NOMO-1 treated with dmso at 0.1 percent for 144 hours (cell line): ENCODE measurements around the gene HABP2.
A peak's percentile ranks its signal among the peaks of the same experiment; 100 is the strongest.

Experiments used
- DNase-seq: peaks from one replicate; lab custom pipeline; 2025; ENCODE audit not compliant: unreplicated experiment; lab: John Stamatoyannopoulos, UW

Gene HABP2

DNA sequence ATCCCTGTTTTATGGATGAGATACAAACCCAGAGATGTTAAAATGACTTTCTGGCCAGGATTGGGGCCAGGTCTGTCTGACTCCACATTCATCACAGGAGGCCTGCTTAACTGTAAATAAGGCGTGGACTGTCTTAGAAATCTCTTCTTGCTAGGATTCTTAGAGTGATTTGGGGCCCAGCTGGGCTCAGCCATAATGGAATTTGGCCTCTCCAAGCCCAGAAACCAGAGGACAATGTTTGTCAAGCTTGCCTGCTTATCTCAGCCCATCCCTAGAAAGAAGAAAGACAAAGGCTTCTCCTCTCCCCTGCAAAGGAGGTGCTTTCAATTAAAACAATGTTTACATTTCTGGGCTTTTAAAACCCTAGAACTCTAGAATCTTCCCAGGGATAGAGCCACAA, 2.9 kb downstream of the HABP2 start:
- DNase-seq: no peak

DNA sequence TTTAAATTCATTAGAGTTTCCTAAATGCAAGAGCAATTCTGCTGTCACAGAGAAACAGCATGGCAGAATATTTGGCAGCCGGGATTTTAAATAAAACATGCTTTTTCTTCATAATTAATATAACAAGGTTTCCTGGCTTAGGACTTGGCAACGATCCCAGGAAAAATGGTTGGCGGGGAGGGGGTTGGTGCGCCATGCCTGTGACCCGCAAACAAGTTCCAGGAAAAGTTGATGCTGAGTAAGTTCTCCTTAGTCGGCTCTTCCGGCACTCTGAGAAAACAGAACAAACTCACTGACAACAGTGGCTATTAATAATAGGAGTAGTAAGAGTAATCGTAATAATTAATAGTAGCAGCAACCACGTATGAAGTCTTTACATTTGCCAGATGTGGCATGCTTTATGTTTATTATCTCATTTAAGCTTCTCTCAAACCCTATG, 4.6 kb downstream of the HABP2 start:
- DNase-seq: no peak

DNA sequence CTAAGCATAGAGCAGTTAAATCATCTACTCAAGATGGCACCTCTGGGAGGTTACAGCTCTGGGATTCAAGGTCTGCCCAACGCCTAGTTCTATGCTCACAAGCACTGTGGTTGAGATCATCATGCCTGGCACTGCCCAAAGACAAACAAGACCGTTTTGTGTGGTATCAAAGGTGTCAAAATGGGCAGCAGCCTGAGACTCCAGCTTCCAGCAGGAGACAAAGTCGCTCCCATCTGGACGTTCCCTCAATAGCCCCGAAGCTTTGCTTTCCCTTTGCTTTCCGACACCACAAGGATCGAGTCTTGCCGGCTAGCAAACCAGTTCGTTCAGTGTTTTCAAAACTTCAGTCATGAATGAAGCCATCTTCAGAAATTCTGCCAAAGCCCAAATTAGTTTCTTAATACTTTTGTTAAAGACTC, 5.1 kb downstream of the HABP2 start:
- DNase-seq: no peak

DNA sequence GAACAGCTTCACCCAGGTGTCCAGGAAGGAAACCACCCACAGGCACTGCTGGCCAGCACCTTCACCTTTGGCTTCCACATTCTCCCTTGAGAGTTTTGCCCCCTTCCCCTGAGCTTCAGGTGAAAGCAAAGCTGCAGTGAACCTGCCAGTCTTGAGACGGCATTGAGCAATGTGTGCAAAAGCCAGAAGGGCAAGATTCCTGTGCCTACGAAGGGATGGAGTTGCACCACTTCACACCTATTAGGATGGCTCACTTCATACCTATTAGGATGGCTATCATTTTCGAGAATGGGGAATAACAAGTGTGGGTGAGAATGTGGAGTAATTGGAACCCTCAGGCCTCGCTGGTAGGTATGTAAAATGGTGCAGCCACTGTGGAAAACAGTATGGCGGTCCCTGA, 7.2 kb downstream of the HABP2 start:
- DNase-seq: no peak

DNA sequence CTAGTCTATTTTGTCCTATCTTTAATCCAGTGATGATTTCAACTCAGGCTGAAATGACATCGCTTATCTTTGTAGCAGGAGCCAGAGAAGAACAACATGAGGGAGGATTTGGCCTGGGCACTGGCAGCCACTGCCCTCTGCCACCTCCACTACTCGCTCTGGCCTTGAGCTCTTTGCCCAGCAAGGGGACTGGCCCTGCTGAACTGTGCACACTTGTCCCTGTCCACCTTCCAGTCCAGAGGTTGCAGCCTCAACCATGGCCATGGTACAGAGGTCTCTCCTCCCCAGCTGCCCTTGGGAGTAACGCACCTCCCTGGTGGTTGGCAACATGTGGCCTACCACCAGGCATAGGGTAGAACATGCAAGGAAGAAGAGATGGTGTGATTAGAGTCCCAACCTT, 8.4 kb downstream of the HABP2 start:
- no peak for DNase-seq

DNA sequence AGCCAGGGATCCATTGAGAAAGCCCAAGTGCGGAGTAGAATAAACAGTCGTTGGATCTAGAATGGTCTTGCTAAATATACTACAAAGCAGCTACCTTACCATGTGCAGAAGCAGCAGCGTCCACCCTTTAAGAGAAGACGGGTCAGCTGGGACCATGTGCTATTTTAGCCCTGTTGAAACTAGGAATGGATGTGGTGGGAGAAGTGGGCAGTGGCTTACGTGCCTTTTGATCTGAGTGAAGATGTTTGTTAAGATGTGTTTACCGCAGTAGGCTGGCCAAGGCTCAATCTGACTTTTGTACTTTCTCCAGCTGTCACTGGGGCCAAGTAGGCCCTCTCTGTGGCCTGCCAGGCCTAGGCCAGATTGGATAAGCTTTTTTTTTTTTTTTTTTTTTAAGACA, 9.2 kb downstream of the HABP2 start:
- no peak for DNase-seq

DNA sequence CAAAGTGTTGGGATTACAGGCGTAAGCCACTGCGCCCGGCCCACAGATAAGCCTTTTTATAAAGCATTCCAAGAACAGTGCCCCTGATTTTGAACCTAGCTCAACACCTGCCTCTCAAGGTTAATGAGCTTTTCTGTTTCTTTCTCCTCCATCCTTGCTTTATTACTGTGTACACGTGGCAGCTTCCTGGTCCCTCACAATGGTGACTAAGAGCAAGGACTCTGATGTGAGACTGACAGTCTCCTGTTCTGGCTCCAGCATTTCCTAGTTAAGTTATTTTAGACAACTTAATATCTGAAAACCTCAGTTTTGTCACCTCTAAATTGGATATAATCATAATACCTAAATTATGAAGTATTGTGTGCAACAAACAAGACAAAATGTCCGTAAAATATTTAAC, 9.9 kb downstream of the HABP2 start:
- no peak for DNase-seq

DNA sequence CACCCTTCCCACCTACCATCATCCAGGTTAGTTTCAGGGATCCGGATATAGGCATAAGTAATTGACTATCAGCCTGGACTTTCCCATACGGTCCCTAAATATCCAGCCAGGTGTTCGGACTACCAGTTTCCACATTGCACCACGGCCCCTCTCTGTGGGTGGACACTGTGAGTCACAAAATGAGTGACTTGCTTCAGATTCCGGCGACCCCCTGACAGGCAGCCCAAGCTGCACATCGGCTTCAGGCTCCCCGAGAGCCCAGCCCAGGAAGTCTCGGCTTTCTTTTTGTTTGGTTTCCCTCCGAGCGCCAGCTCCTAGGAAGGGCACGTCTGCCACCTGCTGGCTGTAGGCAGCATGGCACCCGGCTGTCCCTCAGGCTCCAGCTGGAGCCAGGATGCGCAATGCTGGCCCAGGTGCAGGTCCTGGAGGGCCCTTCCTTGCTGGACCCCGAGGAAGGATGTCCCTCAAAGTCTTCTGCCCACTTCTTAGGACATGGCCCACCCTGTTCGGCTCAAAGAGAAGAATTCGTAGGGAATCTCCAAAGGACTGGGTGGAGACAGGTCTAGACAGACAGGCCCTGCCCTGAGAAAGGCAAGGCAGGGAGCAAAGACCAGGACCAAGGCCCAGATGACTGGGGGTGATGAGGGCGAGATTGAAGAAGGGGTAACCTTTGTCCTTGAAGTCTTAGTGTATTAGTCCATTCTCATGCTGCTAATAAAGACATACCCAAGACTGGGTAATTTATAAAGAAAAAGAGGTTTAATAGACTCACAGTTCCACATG, 10.6 kb downstream of the HABP2 start:
- peak; percentile 29 for DNase-seq

DNA sequence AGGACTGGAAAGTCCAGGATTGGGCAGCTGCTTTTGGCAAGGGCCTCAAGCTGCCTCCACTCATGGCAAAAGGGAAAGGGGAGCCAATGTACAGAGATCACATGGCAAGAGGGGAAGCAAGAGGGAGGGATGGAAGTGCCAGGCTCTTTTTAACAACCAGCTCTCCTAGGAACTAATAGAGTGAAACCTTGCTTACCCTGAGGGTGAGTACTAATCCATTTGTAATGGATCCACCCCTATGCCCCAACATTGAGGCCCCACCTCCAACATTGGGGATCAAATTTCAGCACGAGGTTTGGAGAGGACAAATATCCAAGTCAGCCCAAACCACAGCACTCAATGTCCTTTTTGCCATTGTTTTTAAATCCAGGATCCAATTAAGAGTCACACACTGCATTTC, 12.5 kb downstream of the HABP2 start:
- DNase-seq: no peak

DNA sequence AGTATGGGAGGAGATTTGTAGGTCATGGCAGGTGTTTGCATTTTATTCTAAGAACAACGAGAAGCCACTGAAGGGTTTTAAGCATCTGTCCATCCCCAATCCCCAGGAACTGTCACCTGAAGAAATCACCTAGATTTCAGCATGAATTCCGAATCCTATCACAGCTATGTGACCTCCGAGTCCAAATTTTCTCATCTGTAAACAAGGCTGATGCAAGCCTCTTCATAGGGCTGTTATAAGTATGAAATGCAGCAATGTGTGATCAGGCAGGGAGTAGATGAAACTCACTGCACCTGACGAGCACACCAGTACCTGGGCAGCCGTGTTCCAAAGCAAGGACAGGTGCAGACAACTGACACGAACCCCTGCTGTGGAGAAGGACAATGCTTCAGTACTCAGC, 14.0 kb downstream of the HABP2 start:
- no peak for DNase-seq

DNA sequence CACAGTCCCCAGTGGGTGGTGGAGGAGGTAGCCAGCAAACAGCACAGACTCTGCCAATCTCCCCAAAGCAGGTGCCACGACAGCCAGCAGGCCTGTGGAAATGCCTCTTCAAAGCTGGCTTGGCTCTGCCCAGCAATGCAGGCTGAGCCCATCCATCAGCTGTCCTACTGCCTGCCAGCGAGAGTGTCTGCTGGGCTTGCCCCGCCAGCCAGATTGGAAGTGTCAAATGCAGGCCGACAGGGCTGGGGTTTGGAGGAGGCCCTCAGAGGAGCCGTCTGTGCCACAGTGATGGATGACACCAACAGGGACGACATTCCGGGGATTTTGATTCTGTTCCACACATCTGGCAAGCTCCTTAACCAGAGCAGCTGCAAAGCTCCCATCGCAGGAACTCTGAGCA, 16.7 kb downstream of the HABP2 start:
- no peak for DNase-seq

DNA sequence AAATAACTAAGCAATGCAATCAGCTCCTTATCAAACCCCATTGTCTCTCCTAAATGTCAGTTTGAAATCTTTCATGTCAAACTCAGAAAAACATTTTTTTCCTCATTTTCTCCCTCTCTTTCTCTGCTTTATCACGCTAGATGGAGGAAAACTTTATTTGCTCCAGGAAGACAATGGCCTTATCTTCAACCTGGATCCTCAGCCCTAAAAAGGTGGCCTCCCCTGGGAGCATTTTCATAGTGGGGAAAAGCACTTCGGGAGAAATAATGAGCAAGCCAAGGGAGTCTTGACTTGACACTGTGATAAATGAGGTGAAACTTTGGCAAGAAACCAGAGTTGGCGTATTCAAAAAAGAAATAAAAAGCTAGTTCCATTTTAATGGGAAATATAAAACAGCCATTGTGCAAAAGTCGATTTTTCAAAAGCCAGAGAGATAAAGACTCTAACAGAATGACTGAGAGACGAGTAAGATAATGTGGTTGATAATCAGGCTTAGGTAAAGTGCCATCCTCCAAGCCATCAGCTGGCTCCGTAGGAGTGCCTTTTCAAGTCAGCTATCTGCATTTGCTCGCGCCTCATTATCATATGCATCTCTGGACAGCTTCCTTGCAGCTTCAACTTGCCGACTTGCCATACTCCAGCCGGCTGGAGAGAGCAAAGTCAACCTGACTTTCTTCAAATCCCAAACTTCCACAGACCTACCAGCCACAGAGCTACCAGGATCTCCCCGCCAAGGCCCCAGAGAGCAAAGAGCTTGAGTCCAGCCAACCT, 19.9 kb downstream of the HABP2 start:
- no peak for DNase-seq

DNA sequence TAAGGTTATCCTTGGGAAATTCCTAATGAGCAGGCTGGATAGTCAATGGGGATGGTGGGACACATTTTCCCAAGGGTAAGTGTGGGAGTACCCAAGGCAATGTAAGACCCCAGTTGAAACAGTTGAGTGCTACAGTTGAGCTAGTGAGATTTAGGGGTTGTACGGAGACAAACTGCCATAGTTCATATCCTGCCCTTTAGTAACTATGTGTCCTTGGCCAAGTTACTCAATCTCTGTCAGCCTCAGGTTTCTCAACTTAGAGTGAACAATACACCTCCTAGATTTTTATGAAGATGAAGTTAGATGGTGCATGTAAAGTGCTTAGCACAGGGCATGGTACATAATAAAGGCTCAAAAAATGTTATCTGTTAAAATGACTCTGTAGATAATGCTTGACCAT, 20.5 kb downstream of the HABP2 start:
- no peak for DNase-seq

DNA sequence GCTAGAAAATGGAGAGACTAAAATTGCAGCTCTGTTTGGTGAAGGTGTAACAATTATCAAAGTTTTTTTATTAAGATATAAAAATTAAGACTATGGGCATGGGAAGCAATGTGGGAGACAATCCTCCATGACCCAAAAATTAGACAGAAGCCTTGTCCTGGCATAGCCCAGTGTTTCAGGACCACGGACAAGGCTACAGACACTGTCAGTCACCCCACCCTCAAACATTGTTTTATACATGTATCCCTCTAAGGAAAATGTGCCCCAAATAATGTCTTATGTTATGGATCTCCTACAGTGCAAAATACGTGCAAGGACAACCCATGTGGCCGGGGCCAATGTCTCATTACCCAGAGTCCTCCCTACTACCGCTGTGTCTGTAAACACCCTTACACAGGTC, 24.0 kb downstream of the HABP2 start:
- DNase-seq: no peak

DNA sequence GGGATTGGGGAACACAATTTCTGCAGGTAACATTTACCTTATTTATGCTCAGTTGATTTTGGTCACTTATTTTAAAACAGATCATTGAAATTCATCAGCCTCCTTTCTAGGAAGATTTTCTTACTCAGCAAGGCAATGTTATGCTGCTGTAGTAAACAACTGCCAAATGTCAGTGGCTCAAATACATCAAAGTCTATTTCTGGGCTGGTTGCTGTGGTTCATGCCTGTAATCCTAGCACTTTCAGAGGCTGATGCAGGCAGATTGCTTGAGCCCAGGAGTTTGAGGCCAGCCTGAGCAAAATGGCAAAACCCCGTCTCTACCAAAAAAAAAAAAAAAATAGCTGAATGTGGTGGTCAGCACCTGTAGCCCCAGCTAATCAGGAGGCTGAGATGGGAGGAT, 25.9 kb downstream of the HABP2 start:
- no peak for DNase-seq

DNA sequence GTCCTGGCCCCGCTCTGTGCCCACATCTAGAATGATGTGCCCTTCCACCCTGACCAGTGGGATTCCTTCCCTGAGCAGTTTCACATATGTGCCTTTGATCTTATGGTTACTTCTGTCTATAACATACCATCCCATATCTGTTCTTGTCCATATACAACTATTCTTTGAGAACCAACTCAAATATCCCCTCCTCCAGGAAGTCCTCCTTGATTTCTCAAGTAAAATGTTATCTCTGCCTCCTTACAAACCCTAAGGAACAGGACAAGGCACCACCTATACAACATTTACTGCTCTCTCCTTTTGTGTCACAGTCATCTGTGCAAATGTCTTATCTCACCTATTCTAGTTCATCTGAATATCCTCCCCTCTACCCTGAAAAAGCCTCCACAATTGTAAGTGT, 28.2 kb downstream of the HABP2 start:
- no peak for DNase-seq

DNA sequence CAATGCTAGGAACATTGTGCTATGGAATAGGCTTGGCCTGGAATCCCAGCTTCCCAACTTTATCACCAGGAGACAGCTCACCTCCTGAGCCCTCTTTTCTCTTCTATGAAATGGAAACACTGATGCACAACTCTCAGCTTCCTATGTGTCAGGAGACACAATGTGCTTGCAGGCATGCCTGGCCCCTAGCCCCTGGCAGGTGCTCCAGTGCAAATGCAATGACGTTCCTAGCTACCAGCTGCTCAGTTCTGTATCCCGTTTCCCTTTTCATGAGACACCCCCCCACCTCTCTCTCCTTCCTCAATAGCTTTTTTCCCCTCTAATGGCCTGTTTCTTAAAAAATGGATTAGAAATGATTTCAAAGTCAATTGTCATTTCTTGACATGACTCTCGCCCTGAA, 30.7 kb downstream of the HABP2 start:
- no peak for DNase-seq

DNA sequence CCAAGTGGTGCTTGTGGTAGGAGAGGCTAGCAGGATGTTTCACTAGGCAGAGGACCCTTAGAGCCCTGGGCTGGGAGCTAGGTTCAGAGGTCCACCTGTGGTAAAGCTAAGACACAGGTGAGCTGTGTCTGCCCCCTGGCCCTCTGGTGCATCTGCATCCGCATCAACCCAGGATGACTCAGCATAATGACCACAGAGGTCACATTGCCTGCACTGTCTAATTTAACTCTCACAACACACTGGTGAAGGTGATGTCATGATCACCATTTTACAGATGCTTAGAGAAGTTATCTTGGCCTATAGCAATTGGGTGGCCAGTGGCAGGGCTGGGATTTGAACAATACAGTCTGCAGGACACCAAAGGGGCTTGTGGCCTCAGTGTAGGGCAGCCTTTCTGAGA, 33.1 kb downstream of the HABP2 start:
- no peak for DNase-seq

DNA sequence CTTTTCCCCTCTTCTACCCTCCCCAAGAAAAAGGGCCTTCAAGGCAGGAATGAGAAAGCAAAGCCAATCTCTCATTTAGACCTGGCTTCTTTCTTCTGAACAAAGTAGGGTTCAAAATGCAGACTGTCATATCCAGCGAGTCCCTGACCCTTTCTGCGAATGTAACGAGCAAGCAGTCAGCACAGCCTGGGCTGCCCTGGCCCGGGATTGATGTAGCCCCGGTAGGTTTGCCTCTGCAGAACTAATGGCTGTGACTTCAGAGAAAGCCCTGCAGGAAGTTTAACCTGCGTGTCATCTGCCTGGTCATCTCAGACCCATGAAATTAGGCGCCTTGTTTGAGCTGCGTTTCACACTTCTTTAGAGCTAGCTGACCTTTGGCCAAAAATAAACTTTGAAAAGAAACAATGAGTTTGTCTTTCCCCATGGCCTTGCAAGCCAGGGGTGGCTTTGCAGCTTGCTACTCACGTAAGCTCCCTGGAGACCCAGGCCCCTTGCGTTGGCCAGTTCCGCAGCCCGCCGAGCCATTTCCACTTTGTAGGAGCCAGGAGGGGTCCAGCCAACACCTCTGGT, 36.4 kb downstream of the HABP2 start:
- DNase-seq: no peak

DNA sequence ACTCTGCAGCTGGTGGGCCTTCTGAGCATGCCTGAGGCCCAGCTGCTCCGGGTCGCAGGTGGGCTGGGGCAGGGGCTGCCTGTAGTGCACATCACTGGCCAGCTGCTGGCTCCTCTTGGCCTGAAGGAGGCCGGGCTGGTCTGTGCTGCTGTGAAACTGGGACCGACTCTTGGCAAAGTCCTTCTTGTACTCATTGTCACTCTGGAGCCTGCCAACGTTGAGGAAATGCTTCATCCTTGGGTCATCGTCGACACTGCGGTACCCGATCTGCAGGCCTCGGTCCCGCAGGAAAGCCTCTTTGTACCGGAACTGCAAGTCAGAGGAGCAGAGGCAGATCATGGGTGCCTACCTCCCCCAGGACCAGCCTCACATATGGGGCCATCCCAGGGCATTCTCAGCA, 37.7 kb downstream of the HABP2 start:
- DNase-seq: no peak

DNA sequence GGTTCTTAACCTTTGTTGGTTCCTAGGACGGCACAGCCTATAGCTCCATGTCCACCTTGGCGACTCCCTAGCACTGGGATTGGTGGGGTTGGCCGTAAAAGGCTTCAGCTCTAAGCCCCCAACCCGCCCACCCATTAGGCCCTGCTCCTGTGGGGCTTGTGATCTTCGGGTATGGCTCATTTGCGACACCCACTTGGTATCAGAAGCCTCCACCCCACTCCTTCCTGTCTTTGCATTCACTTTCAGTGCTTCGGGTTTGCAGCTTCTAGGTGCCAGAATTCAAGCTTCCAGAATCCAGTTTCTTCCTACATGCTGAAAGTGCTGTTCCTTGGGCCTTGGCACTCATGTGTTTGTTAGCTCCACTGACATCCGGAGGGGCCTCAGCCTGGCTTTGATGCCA, 39.5 kb downstream of the HABP2 start:
- DNase-seq: no peak

DNA sequence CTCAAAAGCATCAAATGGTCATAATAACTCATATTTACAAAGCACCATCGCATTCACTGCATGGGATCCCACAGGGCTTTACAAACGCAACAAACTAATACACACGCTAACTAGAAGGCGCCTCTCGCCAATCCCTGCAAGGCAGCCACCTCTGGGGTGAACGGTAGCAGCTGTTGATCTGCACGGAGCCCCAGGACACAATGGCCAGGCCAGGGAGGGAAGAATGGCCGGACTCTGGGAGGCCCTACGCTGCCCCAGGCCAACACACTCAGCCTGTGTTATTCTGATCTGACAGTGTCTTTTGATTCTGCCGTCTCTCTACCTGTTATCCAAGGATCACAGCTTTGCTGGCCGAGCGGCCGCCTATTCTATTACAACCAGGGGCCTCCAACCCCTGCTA, 41.8 kb downstream of the HABP2 start:
- no peak for DNase-seq
